K562 (cell line): ENCODE results near the gene STXBP4. TPM values are rescaled to one million over a fixed set of nuclear protein-coding genes. Genes with fewer than 3 reads are reported as not detected.

Source experiments
- ATAC-seq: fragments of 200-7000 bp; cut with Tn5 transposase; 3 replicates; pipeline ENCODE4 v1.9.1; 2020; ENCODE audit warnings: moderate library complexity
- BruUV-seq: library from RNA; stranded (reverse); fragments of 400-500 nt; replicated peaks from 2 replicates; lab custom pipeline; 2021; lab: Mats Ljungman, UMichigan
- CTCF ChIA-PET: fragments of 300-600 bp; formaldehyde crosslinking; extraction: SDS; loops from one replicate; lab custom pipeline; 2021; ENCODE audit warnings: low intra/inter-chr PET ratio; lab: Yijun Ruan, JAX
- POLR2A ChIA-PET: fragments of 300-600, 350-650 bp; sonication (Branson Sonifier 250); formaldehyde crosslinking; extraction: SDS; loops from one replicate; lab custom pipeline; 2021; ENCODE audit warnings: antibody characterized with exemption, inconsistent platforms; lab: Yijun Ruan, JAX
- DNase-seq, 4 experiments: peaks; one replicate each; pipeline versions ENCODE4 v3.0.0 to v3.0.0-alpha.2; 2011 to 2018; ENCODE audit warnings: low spot score in 3 of 4, mixed read lengths in 3 of 4; ENCODE audit errors: extremely low read depth in 1 of 4
- FAIRE-seq: peaks from 2 replicates; lab custom pipeline; 2011; peaks lifted over from hg19 to GRCh38; lab: Jason Lieb, UNC
- H2AFZ ChIP-seq: 2 replicates; pipeline ENCODE4 v1.6.0; 2011; ENCODE audit warnings: low read depth, low read length, control low read depth, inconsistent platforms
- H3K27ac ChIP-seq: fragments of 200-600 bp; 3 replicates; pipeline ENCODE4 v1.8.0; 2011; ENCODE audit warnings: low read depth, mild to moderate bottlenecking, control low read depth, inconsistent platforms, low read length, moderate library complexity, mixed read lengths; ENCODE audit errors: extremely low read depth
- H3K27me3 ChIP-seq, 2 experiments: fragments of 300-600 bp in 1 of 2; 2 replicates in 1 of 2; 3 replicates in 1 of 2; pipeline versions ENCODE4 v1.6.0 to v1.8.0; 2011; ENCODE audit warnings: inconsistent platforms in 2 of 2, low read length in 2 of 2, mild to moderate bottlenecking in 1 of 2, mixed read lengths in 1 of 2, moderate library complexity in 1 of 2; ENCODE audit not compliant: control insufficient read depth in 2 of 2, insufficient read depth in 2 of 2
- H3K36me3 ChIP-seq: fragments of 300-600 bp; 3 replicates; pipeline ENCODE4 v1.8.0; 2011; ENCODE audit warnings: mild to moderate bottlenecking, low read length, inconsistent platforms; ENCODE audit not compliant: control insufficient read depth, insufficient read depth
- H3K4me1 ChIP-seq, 2 experiments: fragments of 200-600 bp in 1 of 2; replicated peaks in 1 of 2; 2 replicates in 1 of 2; 3 replicates in 1 of 2; pipeline versions ENCODE4 v1.5.1 to v1.8.0; 2011; ENCODE audit warnings: inconsistent platforms in 2 of 2, low read length in 2 of 2, mild to moderate bottlenecking in 1 of 2, mixed read lengths in 1 of 2, moderate library complexity in 1 of 2; ENCODE audit not compliant: control insufficient read depth in 2 of 2, insufficient read depth in 2 of 2
- H3K4me2 ChIP-seq: 2 replicates; pipeline ENCODE4 v1.6.1; 2011; ENCODE audit warnings: low read length, control low read depth, inconsistent platforms, mixed read lengths; ENCODE audit not compliant: insufficient read depth
- H3K4me3 ChIP-seq: fragments of 200-600 bp; sonication (generic), shearing (Covaris generic); 2 replicates; pipeline ENCODE4 v1.5.1; 2016; ENCODE audit warnings: control low read depth, inconsistent platforms
- H3K79me2 ChIP-seq: fragments of 200-600 bp; 3 replicates; pipeline ENCODE4 v1.8.0; 2011; ENCODE audit warnings: low read length, inconsistent platforms; ENCODE audit not compliant: control insufficient read depth, insufficient read depth
- H3K9ac ChIP-seq, 2 experiments: 2 replicates each; pipeline versions ENCODE4 v1.6.0 to v1.6.1; 2011; ENCODE audit warnings: low read depth in 2 of 2, low read length in 2 of 2, control low read depth in 1 of 2, inconsistent platforms in 1 of 2, mild to moderate bottlenecking in 1 of 2, mixed read lengths in 1 of 2; ENCODE audit not compliant: insufficient read depth in 1 of 2
- H3K9me1 ChIP-seq: one replicate; pipeline ENCODE4 v1.6.0; 2011; ENCODE audit warnings: inconsistent platforms, mild to moderate bottlenecking, low read length, moderate library complexity; ENCODE audit not compliant: control insufficient read depth, insufficient read depth
- H3K9me3 ChIP-seq: replicated peaks from 2 replicates; pipeline ENCODE4 v1.5.1; 2011; ENCODE audit warnings: low read depth, low read length, inconsistent platforms; ENCODE audit not compliant: control insufficient read depth, insufficient read depth
- H4K20me1 ChIP-seq: replicated peaks from 2 replicates; pipeline ENCODE4 v1.6.1; 2011; ENCODE audit warnings: low read length, inconsistent platforms, mixed read lengths; ENCODE audit not compliant: control insufficient read depth, insufficient read depth
- FIP1L1 ChIP-seq: fragments of 200-400 bp; formaldehyde crosslinking; IDR thresholded peaks from 2 replicates; pipeline ENCODE4 v1.6.1; 2018; ENCODE audit warnings: mild to moderate bottlenecking, low read depth, low read length; ENCODE audit not compliant: poor library complexity, severe bottlenecking
- FOXK2 ChIP-seq, 2 experiments: fragments of 450-650 bp; IDR thresholded peaks in 1 of 2; conservative IDR thresholded peaks in 1 of 2; 2 replicates each; pipeline ENCODE4 v1.6.1; 2016; ENCODE audit warnings: low read depth in 2 of 2, mild to moderate bottlenecking in 1 of 2
- IRF2 ChIP-seq: sonication (generic); formaldehyde crosslinking; IDR thresholded peaks from 2 replicates; pipeline ENCODE4 v1.8.1; 2022; ENCODE audit warnings: mild to moderate bottlenecking, missing genetic modification reagents
- MAZ ChIP-seq, 2 experiments: fragments of 450-650 bp in 1 of 2; sonication (generic) in 1 of 2; formaldehyde crosslinking; IDR thresholded peaks in 1 of 2; conservative IDR thresholded peaks in 1 of 2; 2 replicates each; pipeline versions ENCODE4 v1.4.0 to v1.5.0; 2020; ENCODE audit warnings: mild to moderate bottlenecking in 1 of 2, missing genetic modification reagents in 1 of 2
- NUFIP1 ChIP-seq: fragments of 450-650 bp; IDR thresholded peaks from 2 replicates; pipeline ENCODE4 v1.6.1; 2018; ENCODE audit not compliant: partially characterized antibody
- TCF3 ChIP-seq: sonication (generic); formaldehyde crosslinking; IDR thresholded peaks from 2 replicates; pipeline ENCODE4 v1.4.0; 2020; ENCODE audit warnings: mild to moderate bottlenecking, missing genetic modification reagents
- ZNF124 ChIP-seq: sonication (generic); formaldehyde crosslinking; IDR thresholded peaks from 2 replicates; pipeline ENCODE4 v1.8.1; 2022; ENCODE audit warnings: missing genetic modification reagents
- WGBS: fragments of 100-300 bp; shearing (Covaris generic); methylation state at CpG from one replicate; pipeline ENCODE4 v1.1.6; 2016; ENCODE audit warnings: low coverage, mixed read lengths; ENCODE audit not compliant: insufficient coverage; ENCODE audit errors: missing lambda C conversion rate; 5-methylcytosine and 5-hydroxymethylcytosine counted together
- in situ Hi-C: fragments of 300-500 bp; cut with MboI; formaldehyde crosslinking; loops from 4 replicates; pipeline ENCODE4 v1.15.0; 2018; ENCODE audit warnings: inconsistent platforms, mixed read lengths
- intact Hi-C: fragments of 100-400 bp; cut with micrococcal nuclease; formaldehyde crosslinking; loops from 2 replicates; pipeline ENCODE4 v1.14.2; 2022
- polyA plus RNA-seq, 8 experiments: library from polyadenylated mRNA; depleted of rRNA in 4 of 8; stranded (reverse) in 5 of 8; unstranded in 3 of 8; fragments of >200 nt; fragmentation: Nextera tagmentation in 2 of 8; fragmentation: Illumina TruSeq in 1 of 8; extraction: Ambion mirVana in 2 of 8; extraction: Trizol in 1 of 8; gene quantifications; 2 replicates each; pipeline versions ENCODE4 v1.2.1 to v1.2.3, GENCODE V29; 2011 to 2014; ENCODE audit warnings: inconsistent platforms in 1 of 8, missing spikeins in 1 of 8
- total RNA-seq, 7 experiments: library from RNA; depleted of rRNA in 6 of 7; stranded (reverse); fragments of >200 nt in 6 of 7; fragmentation: Illumina TruSeq in 2 of 7; extraction: Trizol in 2 of 7; gene quantifications; 2 replicates each; pipeline versions ENCODE4 v1.2.1 to v1.2.3, GENCODE V29; 2011 to 2021; ENCODE audit warnings: low replicate concordance in 1 of 7
- TF ChIP-seq, protein P1 (sequence below), 2 experiments: fragments of 450-650 bp; conservative IDR thresholded peaks; 2 replicates each; pipeline ENCODE4 v1.6.1; 2017; ENCODE audit warnings: mild to moderate bottlenecking in 2 of 2, moderate library complexity in 2 of 2
- TF ChIP-seq, protein P2 (sequence below), 2 experiments: fragments of 200-800 bp in 1 of 2; sonication (Bioruptor generic) in 1 of 2; sonication (generic) in 1 of 2; formaldehyde crosslinking in 1 of 2; IDR thresholded peaks in 1 of 2; conservative IDR thresholded peaks in 1 of 2; 2 replicates each; pipeline versions ENCODE4 v1.5.0 to v1.6.1; 2016 to 2020; ENCODE audit warnings: missing compliant biosample characterization in 1 of 2, missing genetic modification characterization in 1 of 2, missing genetic modification reagents in 1 of 2

Gene STXBP4
- total and polyA plus RNA-seq, 9 of the 15 experiments (the other 6 are each of a cell fraction or from before 2014, with no cell fraction given) = 11.6 to 23.2 (median 18.5) TPM

DNA sequence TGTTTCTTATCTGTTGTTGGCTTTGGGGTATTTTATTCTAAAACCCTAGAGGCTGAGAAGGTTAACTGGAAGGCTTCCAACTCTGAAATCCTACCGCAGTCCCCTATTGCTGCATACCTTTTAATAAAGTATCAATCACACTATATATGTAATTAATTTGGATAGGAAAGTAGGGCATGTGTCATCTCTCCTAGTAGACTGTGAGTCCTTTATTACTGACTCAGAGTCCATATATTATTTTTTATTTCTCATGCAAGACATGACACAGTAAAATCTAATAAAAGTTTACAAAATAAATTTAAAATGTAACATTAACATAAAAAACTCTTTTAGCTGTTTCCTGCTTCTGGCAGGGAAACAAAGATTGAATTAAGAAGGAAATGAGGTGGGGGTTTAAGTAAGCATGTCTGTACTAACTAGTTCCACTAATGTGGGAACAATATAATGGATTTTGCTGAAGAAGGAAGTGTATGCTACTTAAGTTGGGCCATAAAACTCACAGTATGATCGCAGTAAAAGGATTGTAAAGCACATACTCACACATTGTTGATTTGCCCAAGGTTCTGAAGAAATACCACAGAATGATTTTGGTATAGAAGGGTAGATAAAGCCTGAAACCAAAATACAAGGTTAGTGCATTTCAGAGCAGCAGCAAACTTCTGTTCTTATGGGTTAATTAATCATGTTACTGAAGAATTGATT lies 198.6 kb downstream of the STXBP4 start:
- H3K36me3 ChIP-seq = no peaks in the 10 kb centered on the region
- DNase-seq (no peak), FAIRE-seq (no peak), ATAC-seq (no peak)
- H3K27me3 ChIP-seq = no peaks in the 10 kb centered on the region
- 52% methylated on average over 2 of the region's 2 CpGs for WGBS
- in situ Hi-C loops (no loop called here), intact Hi-C loops (no loop called here)
- no TSS peak for BruUV-seq
- H2AFZ ChIP-seq = no peak overlapping the region
- no peaks in the 10 kb centered on the region for H3K79me2 ChIP-seq
- H3K4me3 ChIP-seq = no peak overlapping the region
- no peaks in the 10 kb centered on the region for H3K9me3 ChIP-seq
- no peak overlapping the region for H3K9ac ChIP-seq
- H3K4me2 ChIP-seq = no peak overlapping the region
- POLR2A ChIA-PET = no interaction called here
- peaks cover 0 to 4% of the 10 kb centered on the region in 2 experiments; a peak in 2 of 5 replicates for H3K4me1 ChIP-seq
- H3K9me1 ChIP-seq = no peaks in the 10 kb centered on the region
- CTCF ChIA-PET = no interaction called here
- no peak overlapping the region for H3K27ac ChIP-seq
- TF ChIP-seq FOXK2 (conservative IDR thresholded peaks at IDR 0.05 in 1 of 2, IDR thresholded peaks at IDR 0.05 in 1 of 2; ENCODE audit: low read depth in 2 of 2) = no peak
- TF ChIP-seq, protein P1, sequence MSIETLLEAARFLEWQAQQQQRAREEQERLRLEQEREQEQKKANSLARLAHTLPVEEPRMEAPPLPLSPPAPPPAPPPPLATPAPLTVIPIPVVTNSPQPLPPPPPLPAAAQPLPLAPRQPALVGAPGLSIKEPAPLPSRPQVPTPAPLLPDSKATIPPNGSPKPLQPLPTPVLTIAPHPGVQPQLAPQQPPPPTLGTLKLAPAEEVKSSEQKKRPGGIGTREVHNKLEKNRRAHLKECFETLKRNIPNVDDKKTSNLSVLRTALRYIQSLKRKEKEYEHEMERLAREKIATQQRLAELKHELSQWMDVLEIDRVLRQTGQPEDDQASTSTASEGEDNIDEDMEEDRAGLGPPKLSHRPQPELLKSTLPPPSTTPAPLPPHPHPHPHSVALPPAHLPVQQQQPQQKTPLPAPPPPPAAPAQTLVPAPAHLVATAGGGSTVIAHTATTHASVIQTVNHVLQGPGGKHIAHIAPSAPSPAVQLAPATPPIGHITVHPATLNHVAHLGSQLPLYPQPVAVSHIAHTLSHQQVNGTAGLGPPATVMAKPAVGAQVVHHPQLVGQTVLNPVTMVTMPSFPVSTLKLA (conservative IDR thresholded peaks at IDR 0.05) = no peak
- no peak for TF ChIP-seq NUFIP1
- TF ChIP-seq MAZ (CRISPR knock-in tag; conservative IDR thresholded peaks at IDR 0.05 in 1 of 2, IDR thresholded peaks at IDR 0.05 in 1 of 2) = no peak
- no peak for TF ChIP-seq IRF2
- no peak for TF ChIP-seq FIP1L1
- TF ChIP-seq ZNF124 = no peak
- TF ChIP-seq, protein P2, sequence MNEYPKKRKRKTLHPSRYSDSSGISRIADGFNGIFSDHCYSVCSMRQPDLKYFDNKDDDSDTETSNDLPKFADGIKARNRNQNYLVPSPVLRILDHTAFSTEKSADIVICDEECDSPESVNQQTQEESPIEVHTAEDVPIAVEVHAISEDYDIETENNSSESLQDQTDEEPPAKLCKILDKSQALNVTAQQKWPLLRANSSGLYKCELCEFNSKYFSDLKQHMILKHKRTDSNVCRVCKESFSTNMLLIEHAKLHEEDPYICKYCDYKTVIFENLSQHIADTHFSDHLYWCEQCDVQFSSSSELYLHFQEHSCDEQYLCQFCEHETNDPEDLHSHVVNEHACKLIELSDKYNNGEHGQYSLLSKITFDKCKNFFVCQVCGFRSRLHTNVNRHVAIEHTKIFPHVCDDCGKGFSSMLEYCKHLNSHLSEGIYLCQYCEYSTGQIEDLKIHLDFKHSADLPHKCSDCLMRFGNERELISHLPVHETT (CRISPR knock-in tag; conservative IDR thresholded peaks at IDR 0.05 in 1 of 2, IDR thresholded peaks at IDR 0.05 in 1 of 2) = no peak
- no peak for TF ChIP-seq TCF3 (CRISPR knock-in tag)
- H4K20me1 ChIP-seq = no peaks in the 10 kb centered on the region
